ENCODE results near the gene OR6B1. TPM values are rescaled to one million over a fixed set of nuclear protein-coding genes. Genes with fewer than 3 reads are reported as not detected.

The OR6B1 gene
- not detected in 2 replicates for total RNA-seq

GRCh38 chr7:144000020-144000419 is at the start of gene OR6B1:
Gene OR6B1, plus strand, starts transcription at chr7:144000320. Its CDS starts 3,677 bp downstream, at chr7:144003997.

DNA sequence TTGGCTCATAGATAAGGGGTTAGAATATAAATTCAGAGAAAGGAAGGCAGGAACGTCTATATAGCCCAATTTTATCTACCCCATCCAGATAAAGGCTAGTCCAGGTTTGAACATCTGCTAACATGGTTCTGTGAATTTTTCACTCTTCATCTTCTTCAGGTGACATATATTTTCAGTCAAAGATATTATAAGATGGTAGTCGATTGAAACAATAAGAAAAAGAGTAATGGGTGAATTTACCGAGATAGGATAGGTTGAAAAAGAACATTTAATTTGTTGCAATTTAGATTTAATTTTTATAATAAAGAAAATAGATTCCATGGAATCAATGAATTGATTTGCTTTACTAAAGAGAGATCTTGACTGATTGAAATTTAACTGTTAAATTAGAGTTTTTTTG is 45.6 kb upstream of the OR6B1 start, which contains the start of gene OR2F1:
Gene OR2F1, plus strand, starts transcription at position 301 of the 400 bp plus-strand sequence. CDS start 5,127 bp downstream, outside the sequence.

DNA sequence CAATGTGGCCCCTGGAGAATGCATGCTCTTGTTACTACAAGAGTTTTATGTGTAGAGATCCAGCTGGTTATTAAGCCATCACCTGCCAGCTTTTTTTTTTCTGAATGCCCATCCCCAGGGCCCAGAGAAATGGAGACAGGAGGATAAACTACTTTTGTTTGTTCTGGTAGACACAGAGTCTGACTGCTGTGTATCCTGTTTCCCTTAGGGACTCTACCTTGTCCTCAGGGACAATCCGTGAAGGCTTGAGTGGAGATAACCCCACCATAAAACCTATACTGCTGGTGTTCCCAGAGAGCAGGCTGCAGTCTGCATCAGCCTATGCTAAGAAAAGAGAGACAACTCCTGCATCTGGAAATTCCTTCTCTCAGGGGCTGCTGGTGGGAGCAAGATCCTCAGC is 48.5 kb downstream of the OR6B1 start, which contains the start of gene OR2A5:
Gene OR2A5, plus strand, starts transcription at position 301 of the 400 bp plus-strand sequence. CDS start 1,454 bp downstream, outside the sequence.

Other genes with a start within 250 kb of the OR6B1 start
- 0.94 TPM in 1 of 2 replicates, not detected in the other for gene CTAGE6, start 242.6 kb upstream of the OR6B1 start, total RNA-seq
- 67.3 and 67.8 TPM in 2 replicates for gene TCAF1, start 98.1 kb upstream of the OR6B1 start, total RNA-seq
- not detected in 2 replicates for gene OR2F2, start 65.1 kb upstream of the OR6B1 start, total RNA-seq
- 0.12 TPM in 1 of 2 replicates, not detected in the other for gene OR2F1, start 45.5 kb upstream of the OR6B1 start, total RNA-seq
- gene OR2A5, start 48.6 kb downstream of the OR6B1 start, total RNA-seq = not detected in 2 replicates
- not detected in 2 replicates for gene OR2A25, start 69.5 kb downstream of the OR6B1 start, total RNA-seq
- not detected in 2 replicates for gene OR2A12, start 86.0 kb downstream of the OR6B1 start, total RNA-seq
- gene OR2A2, start 109.3 kb downstream of the OR6B1 start, total RNA-seq = not detected in 2 replicates
- gene OR2A14, start 122.9 kb downstream of the OR6B1 start, total RNA-seq = not detected in 2 replicates
- gene CTAGE4, start 183.1 kb downstream of the OR6B1 start, total RNA-seq = 0.09 and 0.82 TPM in 2 replicates
- 0.60 and 4.4 TPM in 2 replicates for gene ARHGEF35, start 195.5 kb downstream of the OR6B1 start, total RNA-seq
- gene OR2A42, start 239.3 kb downstream of the OR6B1 start, total RNA-seq = not detected in 2 replicates